GM18868 (cell line): ENCODE results near the gene ANKRD2.
"Not testable (repeated sequence)": the region's sequence is repeated elsewhere in the genome, so short reads cannot be mapped to it uniquely, and the experiment has no call there.

ENCODE experiments used
- ATAC-seq: cut with Tn5 transposase; IDR thresholded peaks from one replicate; pipeline ENCODE4 v1.9.1; 2021; ENCODE audit warnings: mild to moderate bottlenecking, moderate library complexity; ENCODE audit not compliant: unreplicated experiment

ANKRD2 gene

GRCh38 chr10:97572214-97572989 is at the start of gene ANKRD2:
Gene ANKRD2 (plus strand): TSS chr10:97572779. CDS start chr10:97572789, 10 bp downstream.
- no peak for ATAC-seq

GRCh38 chr10:97522937-97523336 is 49.6 kb upstream of the ANKRD2 start:
- ATAC-seq = no peak

- no peak for ATAC-seq
Observed at GRCh38 chr10:97525086-97525485, 47.5 kb upstream of the ANKRD2 start.

- no peak for ATAC-seq
Observed at GRCh38 chr10:97525683-97526110, 46.9 kb upstream of the ANKRD2 start.

- not testable (repeated sequence) for ATAC-seq
Observed at GRCh38 chr10:97528876-97529275, 43.7 kb upstream of the ANKRD2 start.

GRCh38 chr10:97529685-97530465 is 42.7 kb upstream of the ANKRD2 start:
- no peak for ATAC-seq

- no peak for ATAC-seq
Observed at GRCh38 chr10:97531401-97531986, 41.1 kb upstream of the ANKRD2 start.

GRCh38 chr10:97532935-97533671 is 39.5 kb upstream of the ANKRD2 start:
- no peak for ATAC-seq

- no peak for ATAC-seq
Observed at GRCh38 chr10:97533888-97534287, 38.7 kb upstream of the ANKRD2 start.

GRCh38 chr10:97534746-97535367 is 37.7 kb upstream of the ANKRD2 start:
- ATAC-seq = peak; percentile 52

GRCh38 chr10:97537186-97537869 is 35.3 kb upstream of the ANKRD2 start:
- ATAC-seq = no peak

GRCh38 chr10:97538411-97538810 is 34.2 kb upstream of the ANKRD2 start:
- no peak for ATAC-seq

- ATAC-seq = no peak
Observed at GRCh38 chr10:97538839-97539238, 33.7 kb upstream of the ANKRD2 start.

GRCh38 chr10:97539523-97540200 is 32.9 kb upstream of the ANKRD2 start:
- ATAC-seq = no peak

GRCh38 chr10:97540669-97541500 is 31.7 kb upstream of the ANKRD2 start:
- no peak for ATAC-seq

GRCh38 chr10:97542169-97543024 is 30.2 kb upstream of the ANKRD2 start:
- no peak for ATAC-seq

GRCh38 chr10:97543025-97543546 is 29.5 kb upstream of the ANKRD2 start:
- no peak for ATAC-seq
